NB4 (cell line): ENCODE measurements around the gene TACC2.

Source experiments
- DNase-seq: peaks from one replicate; pipeline ENCODE4 v3.0.0; 2010; ENCODE audit warnings: low read depth
- H3K4me3 ChIP-seq: one replicate; pipeline ENCODE4 v1.5.1; 2011; ENCODE audit warnings: mild to moderate bottlenecking, low read depth, low read length, moderate library complexity
- CTCF ChIP-seq: IDR thresholded peaks from one replicate; pipeline ENCODE4 v1.5.1; 2012; ENCODE audit warnings: low read depth, low read length
- MAX ChIP-seq: IDR thresholded peaks from 2 replicates; pipeline ENCODE4 v1.6.1; 2011; ENCODE audit warnings: low read depth, low read length
- MYC ChIP-seq: IDR thresholded peaks from 2 replicates; pipeline ENCODE4 v1.6.1; 2011; ENCODE audit warnings: low read depth, low read length
- POLR2A ChIP-seq: IDR thresholded peaks from 2 replicates; pipeline ENCODE4 v1.6.1; 2011; ENCODE audit warnings: mild to moderate bottlenecking; ENCODE audit not compliant: insufficient read length; ENCODE audit errors: extremely low read depth

TACC2 gene

GRCh38 chr10:122230222-122230621 is 241.3 kb downstream of the TACC2 start:
- no peak for DNase-seq
- H3K4me3 ChIP-seq: no peak overlapping the region
- no peak for TF ChIP-seq POLR2A
- TF ChIP-seq MYC: no peak
- no peak for TF ChIP-seq CTCF
- no peak for TF ChIP-seq MAX

GRCh38 chr10:122232769-122233168 is 243.8 kb downstream of the TACC2 start:
- TF ChIP-seq POLR2A: no peak
- TF ChIP-seq MAX: no peak
- no peak for TF ChIP-seq MYC
- TF ChIP-seq CTCF: no peak
- H3K4me3 ChIP-seq: no peak overlapping the region
- no peak for DNase-seq

- H3K4me3 ChIP-seq: no peak overlapping the region
- DNase-seq: no peak
- TF ChIP-seq MYC (no peak), MAX (no peak), CTCF (no peak), POLR2A (no peak)
These were observed 244.9 kb downstream of the TACC2 start for GRCh38 chr10:122233857-122234348.

GRCh38 chr10:122234416-122234815 is 245.5 kb downstream of the TACC2 start:
- TF ChIP-seq MAX (no peak), MYC (no peak), CTCF (no peak), POLR2A (no peak)
- no peak overlapping the region for H3K4me3 ChIP-seq
- DNase-seq: no peak

- no peak overlapping the region for H3K4me3 ChIP-seq
- DNase-seq: no peak
- TF ChIP-seq MAX (no peak), CTCF (no peak), POLR2A (no peak), MYC (no peak)
These were observed 247.8 kb downstream of the TACC2 start for GRCh38 chr10:122236690-122237306.
